Natural killer cell (primary cell): ENCODE measurements around the gene MCMBP. TPM values are rescaled to one million over a fixed set of nuclear protein-coding genes. Genes with fewer than 3 reads are reported as not detected.
"Not testable (repeated sequence)": the region's sequence is repeated elsewhere in the genome, so short reads cannot be mapped to it uniquely, and the experiment has no call there.

Experiments
- ATAC-seq, 3 donors: fragments of 150-1000 bp in 2 of 3; fragments of 200-7000 bp in 1 of 3; cut with Tn5 transposase; 1 replicate in 1 of 3; 2 replicates in 2 of 3; pipeline ENCODE4 v1.10.0; 2021; ENCODE audit warnings: mild to moderate bottlenecking in 2 of 3, moderate library complexity in 2 of 3
- DNase-seq, 2 donors: peaks; one replicate each; pipeline versions ENCODE4 v3.0.0 to v3.0.0-alpha.2; 2013 to 2021; ENCODE audit warnings: mixed read lengths in 1 of 2
- H3K27ac ChIP-seq: one replicate; pipeline ENCODE4 v1.5.1; 2013; ENCODE audit warnings: mild to moderate bottlenecking, low read length
- H3K27me3 ChIP-seq: one replicate; pipeline ENCODE4 v1.6.1; 2013; ENCODE audit warnings: low read length; ENCODE audit not compliant: control insufficient read depth, insufficient read depth
- H3K36me3 ChIP-seq: one replicate; pipeline ENCODE4 v1.6.1; 2013; ENCODE audit warnings: low read length; ENCODE audit not compliant: control insufficient read depth, insufficient read depth
- H3K4me1 ChIP-seq: one replicate; pipeline ENCODE4 v1.6.1; 2013; ENCODE audit warnings: low read length; ENCODE audit not compliant: control insufficient read depth, insufficient read depth
- H3K4me3 ChIP-seq: one replicate; pipeline ENCODE4 v1.5.1; 2013; ENCODE audit warnings: low read length
- H3K9me3 ChIP-seq: one replicate; pipeline ENCODE4 v1.6.1; 2013; ENCODE audit warnings: low read length; ENCODE audit not compliant: control insufficient read depth, insufficient read depth
- H3K27ac Mint-ChIP-seq, 2 donors: one replicate each; pipeline ENCODE4 v1.8.0; 2022; ENCODE audit warnings: mild to moderate bottlenecking in 2 of 2, mixed read lengths in 2 of 2, moderate library complexity in 1 of 2
- H3K27me3 Mint-ChIP-seq, 2 donors: one replicate each; pipeline ENCODE4 v1.8.0; 2022; ENCODE audit warnings: low read depth in 2 of 2, mixed read lengths in 2 of 2
- H3K36me3 Mint-ChIP-seq: one replicate; pipeline ENCODE4 v1.8.0; 2022; ENCODE audit warnings: mixed read lengths
- H3K4me1 Mint-ChIP-seq, 2 donors: one replicate each; pipeline ENCODE4 v1.8.0; 2022; ENCODE audit warnings: mixed read lengths in 2 of 2
- H3K4me3 Mint-ChIP-seq: one replicate; pipeline ENCODE4 v1.8.0; 2022; ENCODE audit warnings: mild to moderate bottlenecking, moderate library complexity, mixed read lengths
- H3K9me3 Mint-ChIP-seq, 2 donors: one replicate each; pipeline ENCODE4 v1.8.0; 2022; ENCODE audit warnings: mixed read lengths in 2 of 2
- CTCF ChIP-seq: fragments of 200-600 bp; IDR thresholded peaks from one replicate; pipeline ENCODE4 v1.8.0; 2022; ENCODE audit warnings: antibody characterized with exemption
- WGBS: methylation state at CpG from one replicate; pipeline ENCODE4 v1.1.7; 2013; ENCODE audit warnings: missing lambda C conversion rate; ENCODE audit not compliant: insufficient coverage; 5-methylcytosine and 5-hydroxymethylcytosine counted together
- intact Hi-C: fragments of 100-400 bp; cut with micrococcal nuclease; formaldehyde crosslinking; loops from one replicate; pipeline ENCODE4 v1.14.2; 2022
- total RNA-seq, 4 donors: library from RNA; stranded (reverse); fragments of 120-200 nt in 1 of 4; gene quantifications; one replicate each; pipeline versions ENCODE4 v1.2.3 to v1.2.4, GENCODE V29; 2013 to 2022

Gene MCMBP
- total RNA-seq, 3 donors from 2014 or later (not counting 1 experiment from before 2014, with no cell fraction given): 26.4 to 39.2 (median 28.6) TPM

GRCh38 chr10:119871881-119872609, 598 bp downstream of the MCMBP start:
- DNase-seq: peak; percentile 42 to 68
- H3K27ac Mint-ChIP-seq: peak overlapping the region; percentile 77 to 83
- no peaks in the 10 kb centered on the region for H3K9me3 Mint-ChIP-seq
- peaks cover 42 to 47% of the 10 kb centered on the region in 2 donors for H3K4me1 Mint-ChIP-seq
- intact Hi-C loops: loop anchor here (2.0 to 5.0 kb wide), 2 partner anchors 185 to 275 kb away; partner anchors contain the start of gene TIAL1
- H3K4me3 ChIP-seq: peak overlapping the region; percentile 62
- peak overlapping the region; percentile 92 for H3K4me3 Mint-ChIP-seq
- no peaks in the 10 kb centered on the region for H3K36me3 Mint-ChIP-seq
- no peaks in the 10 kb centered on the region for H3K9me3 ChIP-seq
- H3K36me3 ChIP-seq: no peaks in the 10 kb centered on the region
- peaks cover 17% of the 10 kb centered on the region for H3K4me1 ChIP-seq
- peak; percentile 3 to 20 (median 8) for ATAC-seq
- H3K27me3 ChIP-seq: no peaks in the 10 kb centered on the region
- under 1% methylated on average over 56 of the region's 56 CpGs for WGBS
- H3K27me3 Mint-ChIP-seq: no peaks in the 10 kb centered on the region
- no peak for TF ChIP-seq CTCF
- peak overlapping the region; percentile 49 for H3K27ac ChIP-seq

GRCh38 chr10:119869398-119869797, 3.2 kb downstream of the MCMBP start:
- H3K27me3 Mint-ChIP-seq, H3K27ac ChIP-seq, H3K27me3 ChIP-seq, intact Hi-C loops, H3K4me3 Mint-ChIP-seq, ATAC-seq, DNase-seq, H3K4me3 ChIP-seq, H3K36me3 ChIP-seq, H3K36me3 Mint-ChIP-seq, H3K27ac Mint-ChIP-seq, H3K9me3 ChIP-seq, H3K9me3 Mint-ChIP-seq: not testable (repeated sequence)
- H3K4me1 Mint-ChIP-seq: peaks cover 51 to 52% of the 10 kb centered on the region in 2 donors
- 90% methylated on average over 4 of the region's 4 CpGs for WGBS
- peaks cover 17% of the 10 kb centered on the region for H3K4me1 ChIP-seq

- Histone ChIP-seq H3K27ac (no peak overlapping the region), H3K27me3 (no peaks in the 10 kb centered on the region), H3K36me3 (no peaks in the 10 kb centered on the region), H3K4me1 (peaks cover 9% of the 10 kb centered on the region), H3K9me3 (peaks cover 5% of the 10 kb centered on the region), H3K4me3 (no peak overlapping the region)
- 95% methylated on average over 6 of the region's 7 CpGs for WGBS
- no peak for TF ChIP-seq CTCF
- intact Hi-C loops: no loop called here
- H3K27me3 Mint-ChIP-seq: no peaks in the 10 kb centered on the region
- H3K27ac Mint-ChIP-seq: peak overlapping the region in 1 of 2 donors; percentile 28
- DNase-seq (no peak), ATAC-seq (no peak)
- peaks cover 14% of the 10 kb centered on the region for H3K36me3 Mint-ChIP-seq
- no peak overlapping the region for H3K4me3 Mint-ChIP-seq
- peaks cover 2 to 7% of the 10 kb centered on the region in 2 donors for H3K9me3 Mint-ChIP-seq
- H3K4me1 Mint-ChIP-seq: peaks cover 50 to 56% of the 10 kb centered on the region in 2 donors
Measured at GRCh38 chr10:119867317-119867716, 5.3 kb downstream of the MCMBP start.

GRCh38 chr10:119865699-119866240, 6.9 kb downstream of the MCMBP start:
- ATAC-seq (no peak), DNase-seq (no peak)
- WGBS: 96% methylated on average over 6 of the region's 6 CpGs
- Mint-ChIP-seq H3K4me3 (no peak overlapping the region), H3K27me3 (no peaks in the 10 kb centered on the region), H3K4me1 (peaks cover 48 to 59% of the 10 kb centered on the region in 2 donors), H3K36me3 (peaks cover 14% of the 10 kb centered on the region), H3K27ac (no peak overlapping the region), H3K9me3 (peaks cover 2 to 7% of the 10 kb centered on the region in 2 donors)
- no peak for TF ChIP-seq CTCF
- H3K27me3 ChIP-seq: no peaks in the 10 kb centered on the region
- no peak overlapping the region for H3K27ac ChIP-seq
- H3K4me3 ChIP-seq: no peak overlapping the region
- peaks cover 5% of the 10 kb centered on the region for H3K9me3 ChIP-seq
- intact Hi-C loops: no loop called here
- H3K4me1 ChIP-seq: no peaks in the 10 kb centered on the region
- no peaks in the 10 kb centered on the region for H3K36me3 ChIP-seq
